H1 (cell line): ENCODE results near the gene CRISPLD2. TPM values are rescaled to one million over a fixed set of nuclear protein-coding genes. Genes with fewer than 3 reads are reported as not detected.

Experiments used
- CTCF ChIA-PET: fragments of 300-600 bp; sonication (Branson Sonifier 250); formaldehyde crosslinking; loops from one replicate; lab custom pipeline; 2021; ENCODE audit not compliant: partially characterized antibody; lab: Charles Lee
- POLR2A ChIA-PET: fragments of 300-600 bp; sonication (Branson Sonifier 250); formaldehyde crosslinking; loops from one replicate; lab custom pipeline; 2021; ENCODE audit warnings: inconsistent platforms; ENCODE audit not compliant: partially characterized antibody; lab: Charles Lee
- DNase-seq, 2 experiments: peaks; one replicate each; pipeline versions ENCODE4 v3.0.0 to v3.0.0-alpha.2; 2010 to 2022; ENCODE audit warnings: low spot score in 2 of 2, low read depth in 1 of 2, mixed read lengths in 1 of 2
- FAIRE-seq: peaks from 2 replicates; lab custom pipeline; 2011; peaks lifted over from hg19 to GRCh38; lab: Jason Lieb, UNC
- H2AFZ ChIP-seq: 2 replicates; pipeline ENCODE4 v1.8.1; 2012; ENCODE audit warnings: low read length, inconsistent platforms
- H2AK5ac ChIP-seq: 2 replicates; pipeline ENCODE4 v1.6.1; 2013; ENCODE audit warnings: low read depth, low read length
- H2BK120ac ChIP-seq: replicated peaks from 2 replicates; pipeline ENCODE3; 2013; ENCODE audit warnings: low read depth, low read length, inconsistent platforms
- H2BK12ac ChIP-seq: 2 replicates; pipeline ENCODE4 v1.6.1; 2013; ENCODE audit warnings: low read depth, low read length
- H2BK15ac ChIP-seq: 2 replicates; pipeline ENCODE4 v1.6.1; 2013; ENCODE audit warnings: low read length
- H2BK20ac ChIP-seq: 2 replicates; pipeline ENCODE4 v1.6.1; 2013; ENCODE audit warnings: low read length
- H2BK5ac ChIP-seq: 2 replicates; pipeline ENCODE4 v1.6.1; 2013; ENCODE audit warnings: low read depth, low read length
- H3K14ac ChIP-seq: 2 replicates; pipeline ENCODE4 v1.6.1; 2013; ENCODE audit warnings: inconsistent platforms; ENCODE audit not compliant: insufficient read length
- H3K18ac ChIP-seq: 2 replicates; pipeline ENCODE4 v1.6.1; 2013; ENCODE audit warnings: low read length; ENCODE audit errors: extremely low read depth
- H3K23ac ChIP-seq: 2 replicates; pipeline ENCODE4 v1.6.1; 2013; ENCODE audit warnings: inconsistent platforms; ENCODE audit not compliant: insufficient read length
- H3K23me2 ChIP-seq: 2 replicates; pipeline ENCODE4 v1.6.1; 2013; ENCODE audit warnings: low read depth, low read length
- H3K27ac ChIP-seq: 2 replicates; pipeline ENCODE4 v1.6.1; 2011; ENCODE audit warnings: low read depth, low read length, inconsistent platforms
- H3K27me3 ChIP-seq, 4 experiments: replicated peaks in 1 of 4; 1 replicate in 1 of 4; 2 replicates in 3 of 4; pipeline versions ENCODE4 v1.6.1 to v1.8.1; 2011 to 2013; ENCODE audit warnings: low read length in 3 of 4, mild to moderate bottlenecking in 3 of 4, inconsistent platforms in 2 of 4, mixed read lengths in 2 of 4, moderate library complexity in 1 of 4; ENCODE audit not compliant: control insufficient read depth in 3 of 4, insufficient read depth in 3 of 4; ENCODE audit errors: extremely low read depth in 1 of 4
- H3K36me3 ChIP-seq, 4 experiments: 2 replicates each; pipeline versions ENCODE4 v1.6.1 to v1.8.1; 2011 to 2013; ENCODE audit warnings: mild to moderate bottlenecking in 4 of 4, low read length in 3 of 4, moderate library complexity in 2 of 4, control low read depth in 1 of 4, inconsistent platforms in 1 of 4; ENCODE audit not compliant: insufficient read depth in 4 of 4, control insufficient read depth in 2 of 4
- H3K4ac ChIP-seq: replicated peaks from 2 replicates; pipeline ENCODE3; 2013; ENCODE audit warnings: low read length, low read depth, mixed read lengths, inconsistent platforms; ENCODE audit not compliant: insufficient read length
- H3K4me1 ChIP-seq, 4 experiments: replicated peaks in 1 of 4; 1 replicate in 1 of 4; 2 replicates in 3 of 4; pipeline versions ENCODE4 v1.6.1 to v1.8.1; 2011 to 2013; ENCODE audit warnings: low read length in 3 of 4, inconsistent platforms in 2 of 4, mixed read lengths in 1 of 4; ENCODE audit not compliant: insufficient read depth in 4 of 4, control insufficient read depth in 3 of 4
- H3K4me2 ChIP-seq, 2 experiments: 2 replicates each; pipeline versions ENCODE4 v1.6.1 to v1.8.1; 2011 to 2013; ENCODE audit warnings: low read depth in 2 of 2, low read length in 2 of 2, control low read depth in 1 of 2, inconsistent platforms in 1 of 2, mild to moderate bottlenecking in 1 of 2; ENCODE audit not compliant: insufficient read depth in 1 of 2
- H3K4me3 ChIP-seq, 4 experiments: fragments of 200-600, 300-600 bp in 1 of 4; sonication (generic), shearing (Covaris generic), sonication (Bioruptor Twin) in 1 of 4; 2 replicates each; pipeline versions ENCODE4 v1.5.1 to v1.8.1; 2011 to 2016; ENCODE audit warnings: low read length in 4 of 4, low read depth in 3 of 4, control low read depth in 2 of 4, inconsistent platforms in 2 of 4, mild to moderate bottlenecking in 2 of 4, mixed read lengths in 1 of 4, moderate library complexity in 1 of 4; ENCODE audit not compliant: insufficient read depth in 2 of 4; ENCODE audit errors: extremely low read depth in 1 of 4
- H3K56ac ChIP-seq: replicated peaks from 2 replicates; pipeline ENCODE3; 2013; ENCODE audit warnings: low read depth, mild to moderate bottlenecking, mixed read lengths, low read length, inconsistent platforms; ENCODE audit not compliant: insufficient read length
- H3K79me1 ChIP-seq: 2 replicates; pipeline ENCODE4 v1.6.1; 2013; ENCODE audit warnings: low read depth, low read length, control low read depth
- H3K79me2 ChIP-seq, 2 experiments: 2 replicates each; pipeline versions ENCODE4 v1.6.1 to v1.8.1; 2012 to 2013; ENCODE audit warnings: low read length in 2 of 2, mild to moderate bottlenecking in 2 of 2, inconsistent platforms in 1 of 2; ENCODE audit not compliant: insufficient read depth in 2 of 2, control insufficient read depth in 1 of 2
- H3K9ac ChIP-seq, 4 experiments: replicated peaks in 1 of 4; 1 replicate in 1 of 4; 2 replicates in 3 of 4; pipeline versions ENCODE4 v1.6.1 to v1.8.1; 2011 to 2013; ENCODE audit warnings: low read depth in 3 of 4, low read length in 3 of 4, control low read depth in 2 of 4, mild to moderate bottlenecking in 2 of 4, moderate library complexity in 2 of 4, inconsistent platforms in 1 of 4; ENCODE audit errors: extremely low read depth in 1 of 4
- H3K9me3 ChIP-seq, 2 experiments: 2 replicates each; pipeline versions ENCODE4 v1.6.1 to v1.8.1; 2012 to 2013; ENCODE audit warnings: mild to moderate bottlenecking in 2 of 2, moderate library complexity in 2 of 2, control low read depth in 1 of 2, inconsistent platforms in 1 of 2, low read depth in 1 of 2, low read length in 1 of 2, mixed read lengths in 1 of 2; ENCODE audit not compliant: insufficient read depth in 2 of 2
- H4K20me1 ChIP-seq, 2 experiments: replicated peaks in 1 of 2; 2 replicates each; pipeline versions ENCODE3 to v1.8.1; 2011 to 2013; ENCODE audit warnings: inconsistent platforms in 2 of 2, low read length in 2 of 2, mild to moderate bottlenecking in 1 of 2; ENCODE audit not compliant: insufficient read depth in 2 of 2, control insufficient read depth in 1 of 2
- H4K5ac ChIP-seq: 2 replicates; pipeline ENCODE4 v1.6.1; 2013; ENCODE audit warnings: low read length, low read depth, mixed read lengths, inconsistent platforms; ENCODE audit not compliant: insufficient read length
- H4K8ac ChIP-seq: 2 replicates; pipeline ENCODE4 v1.8.0; 2013; ENCODE audit warnings: mild to moderate bottlenecking, moderate library complexity, low read length, inconsistent platforms; ENCODE audit not compliant: insufficient read depth; ENCODE audit errors: extremely low read depth
- H4K91ac ChIP-seq: replicated peaks from 2 replicates; pipeline ENCODE3; 2013; ENCODE audit warnings: low read length, mixed read lengths, inconsistent platforms; ENCODE audit not compliant: insufficient read length
- CREB1 ChIP-seq: IDR thresholded peaks from 2 replicates; pipeline ENCODE4 v1.6.1; 2012; ENCODE audit warnings: inconsistent platforms
- EGR1 ChIP-seq: IDR thresholded peaks from 2 replicates; pipeline ENCODE4 v1.6.1; 2011; ENCODE audit warnings: low read depth, low read length, borderline replicate concordance
- GABPA ChIP-seq: IDR thresholded peaks from 2 replicates; pipeline ENCODE4 v1.6.1; 2011; ENCODE audit warnings: mild to moderate bottlenecking, low read length, moderate library complexity, borderline replicate concordance; ENCODE audit not compliant: insufficient read depth
- HDAC2 ChIP-seq, 2 experiments: fragments of 300-600 bp in 1 of 2; sonication (generic) in 1 of 2; IDR thresholded peaks; 2 replicates each; pipeline ENCODE4 v1.6.1; 2011 to 2012; ENCODE audit warnings: low read depth in 2 of 2, low read length in 2 of 2, mild to moderate bottlenecking in 2 of 2, moderate library complexity in 2 of 2, borderline replicate concordance in 1 of 2, inconsistent platforms in 1 of 2
- KDM1A ChIP-seq: fragments of 200-600, 300-600 bp; sonication (generic); IDR thresholded peaks from 2 replicates; pipeline ENCODE4 v1.7.1; 2016; ENCODE audit warnings: mild to moderate bottlenecking, low read length, borderline replicate concordance
- RAD21 ChIP-seq, 2 experiments: IDR thresholded peaks in 1 of 2; conservative IDR thresholded peaks in 1 of 2; 2 replicates each; pipeline ENCODE4 v1.6.1; 2011; ENCODE audit warnings: low read depth in 2 of 2, low read length in 2 of 2, improper control_type of control experiment in 1 of 2, inconsistent platforms in 1 of 2, mild to moderate bottlenecking in 1 of 2, moderate library complexity in 1 of 2
- TCF12 ChIP-seq: IDR thresholded peaks from 2 replicates; pipeline ENCODE4 v1.6.1; 2011; ENCODE audit warnings: low read depth, mild to moderate bottlenecking, low read length
- USF2 ChIP-seq: IDR thresholded peaks from 2 replicates; pipeline ENCODE4 v1.6.1; 2011; ENCODE audit warnings: low read length, improper control_type of control experiment
- YY1 ChIP-seq: IDR thresholded peaks from 2 replicates; pipeline ENCODE4 v1.6.1; 2011; ENCODE audit warnings: low read depth, mild to moderate bottlenecking, low read length
- WGBS, 2 experiments: shearing (Covaris generic) in 1 of 2; methylation state at CpG; one replicate each; pipeline versions ENCODE4 v1.1.6 to v1.1.7; 2013 to 2015; ENCODE audit warnings: low lambda C conversion rate in 2 of 2, mixed read lengths in 2 of 2, inconsistent platforms in 1 of 2, low coverage in 1 of 2, missing lambda C conversion rate in 1 of 2; ENCODE audit not compliant: insufficient replicate concordance in 2 of 2, insufficient coverage in 1 of 2, insufficient read length in 1 of 2; ENCODE audit errors: extremely low coverage in 1 of 2, missing lambda C conversion rate in 1 of 2; 5-methylcytosine and 5-hydroxymethylcytosine counted together
- polyA plus RNA-seq, 7 experiments: library from polyadenylated mRNA; depleted of rRNA in 3 of 7; stranded (reverse) in 5 of 7; unstranded in 2 of 7; fragments of >200 nt in 5 of 7; fragments of 200-250 nt in 2 of 7; gene quantifications; 1 replicate in 5 of 7; 2 replicates in 1 of 7; 4 replicates in 1 of 7; pipeline versions ENCODE4 v1.2.1 to v1.2.3, GENCODE V29; 2011 to 2013; ENCODE audit warnings: missing spikeins in 2 of 7, mixed read lengths in 2 of 7
- total RNA-seq: library from RNA; stranded (reverse); fragmentation: NEBNext Ultra II Directional; extraction: Animal tissue kit (Norgen Biotek cat#: 25700); gene quantifications from 2 replicates; pipeline ENCODE4 v1.2.1, GENCODE V29; 2021

Gene CRISPLD2
- total and polyA plus RNA-seq, 2 of the 8 experiments (the other 6 are each of a cell fraction or from before 2014, with no cell fraction given): 2.7 to 5.1 TPM

DNA sequence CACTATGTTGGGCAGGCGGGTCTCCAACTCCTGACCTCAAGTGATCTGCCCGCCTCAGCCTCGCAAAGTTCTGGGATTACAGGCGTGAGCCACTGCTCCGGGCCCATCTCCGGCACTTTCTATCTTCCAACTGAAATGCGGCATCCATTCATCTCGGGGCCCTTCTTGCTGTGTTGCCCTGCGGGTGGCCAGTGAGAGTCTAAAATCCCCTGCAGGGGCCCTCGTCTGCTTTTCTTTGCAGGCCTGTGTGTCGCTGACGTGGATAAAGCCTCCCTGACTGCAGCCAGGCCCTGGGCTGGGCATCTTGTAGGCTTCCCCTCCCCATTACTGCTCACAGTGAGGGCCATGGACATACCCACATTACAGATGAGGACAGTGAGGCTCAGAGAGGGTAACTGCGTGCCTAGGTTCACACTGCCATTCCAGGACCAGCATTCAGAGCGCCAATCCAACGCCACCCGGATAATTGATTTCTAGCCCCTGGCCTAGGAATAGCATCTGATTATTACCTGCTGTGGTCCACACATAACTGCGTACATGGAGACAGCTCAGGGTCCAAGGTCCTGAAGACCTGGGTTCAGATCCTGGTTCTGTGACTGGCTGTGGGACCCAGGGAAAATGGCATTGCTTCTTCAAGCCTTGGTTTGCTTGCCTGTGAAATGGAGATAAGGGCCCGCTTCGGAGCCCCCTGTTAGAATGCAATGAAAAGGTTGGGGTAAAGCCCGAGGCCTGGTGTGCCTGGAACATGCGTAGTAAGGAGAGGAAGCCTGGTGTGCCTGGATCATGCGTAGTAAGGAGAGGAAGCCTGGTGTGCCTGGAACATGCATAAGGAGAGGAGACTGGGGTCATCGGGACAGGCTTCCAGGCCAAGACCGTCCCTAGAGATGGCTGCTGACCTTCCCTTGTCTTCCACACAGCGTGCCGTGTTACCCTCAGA lies 25.0 kb downstream of the CRISPLD2 start:
- Histone ChIP-seq H4K8ac (no peak overlapping the region), H2AK5ac (no peak overlapping the region), H3K23ac (no peak overlapping the region), H3K18ac (peak overlapping the region; percentile 9; the same call in 1 of the 2 replicates), H3K36me3 (no peaks in the 10 kb centered on the region), H4K5ac (no peak overlapping the region), H3K79me1 (no peaks in the 10 kb centered on the region), H2BK5ac (no peak overlapping the region), H3K23me2 (peaks cover 2% of the 10 kb centered on the region; the same call in 1 of the 2 replicates), H3K4me3 (no peak overlapping the region), H3K9ac (no peak overlapping the region), H3K79me2 (no peaks in the 10 kb centered on the region), H3K27ac (no peak overlapping the region), H3K4me1 (peaks cover 13 to 50% (median 39%) of the 10 kb centered on the region in 4 experiments), H4K91ac (no peak overlapping the region), H2BK20ac (no peak overlapping the region), H2BK120ac (no peak overlapping the region), H3K4ac (no peak overlapping the region), H3K4me2 (peak overlapping the region in 1 of 2 experiments; percentile 36; a peak in 2 of 4 replicates), H3K27me3 (peaks cover 0 to 31% (median 17%) of the 10 kb centered on the region in 4 experiments; a peak in 5 of 7 replicates), H4K20me1 (peaks cover 0 to 4% of the 10 kb centered on the region in 2 experiments), H3K56ac (no peak overlapping the region), H2AFZ (no peak overlapping the region), H2BK12ac (no peak overlapping the region; the same call in 1 of the 2 replicates), H2BK15ac (peak overlapping the region; percentile 40; the same call in 1 of the 2 replicates), H3K14ac (no peak overlapping the region), H3K9me3 (no peaks in the 10 kb centered on the region)
- peak; percentile 56 to 69 for DNase-seq
- 58% methylated on average over 26 of the region's 26 CpGs; no CpG with 5 or more reads in 1 of the 2 experiments for WGBS, 2 experiments
- POLR2A ChIA-PET: interaction anchor here (0.7 kb wide), 1 partner anchor 25 kb away, joined by 4 read pairs; the partner anchor contains the start of gene CRISPLD2
- FAIRE-seq: no peak
- CTCF ChIA-PET: no interaction called here
- TF ChIP-seq TCF12 (no peak), USF2 (no peak), EGR1 (0 out of 2 replicates have a peak, but pooled peaks have one; percentile 5), CREB1 (peak; percentile 62; the same call in 1 of the 2 replicates), HDAC2 (IDR thresholded peaks at IDR 0.05; ENCODE audit: borderline replicate concordance in 1 of 2, low read depth in 2 of 2, low read length in 2 of 2) (peak; percentile 72 to 76; a peak in 2 of 4 replicates), GABPA (no peak), YY1 (no peak), RAD21 (IDR thresholded peaks at IDR 0.05 in 1 of 2, conservative IDR thresholded peaks at IDR 0.05 in 1 of 2; ENCODE audit: low read depth in 2 of 2, low read length in 2 of 2) (peak in 1 of 2 experiments; percentile 22; a peak in 1 of 4 replicates), KDM1A (peak; percentile 81; the same call in 1 of the 2 replicates)
